IMR-90 (cell line): ENCODE data around the gene UCHL5. TPM values are rescaled to one million over a fixed set of nuclear protein-coding genes. Genes with fewer than 3 reads are reported as not detected.
A peak's percentile ranks its signal among the peaks of the same experiment; 100 is the strongest.

Experiments used
- ATAC-seq: fragments of 200-7000 bp; cut with Tn5 transposase; 2 replicates; pipeline ENCODE4 v1.9.1; 2020; ENCODE audit warnings: low read depth, mild to moderate bottlenecking, moderate library complexity
- BruUV-seq: library from RNA; stranded (reverse); fragments of 400-500 nt; replicated peaks from 2 replicates; lab custom pipeline; 2021; lab: Mats Ljungman, UMichigan
- CTCF ChIA-PET: fragments of 300-600 bp; formaldehyde crosslinking; extraction: SDS; loops from one replicate; lab custom pipeline; 2021; ENCODE audit warnings: antibody characterized with exemption; lab: Yijun Ruan, JAX
- POLR2A ChIA-PET: fragments of 300-600 bp; sonication (Branson Sonifier 250); formaldehyde crosslinking; loops from one replicate; lab custom pipeline; 2022; ENCODE audit warnings: antibody characterized with exemption; ENCODE audit not compliant: unreplicated experiment; lab: Charles Lee
- DNase-seq: peaks from one replicate; pipeline ENCODE4 v3.0.0; 2013
- H2AFZ ChIP-seq: replicated peaks from 2 replicates; pipeline ENCODE3; 2013; ENCODE audit warnings: low read length, mild to moderate bottlenecking; ENCODE audit not compliant: poor library complexity
- H2AK5ac ChIP-seq: 2 replicates; pipeline ENCODE4 v1.6.1; 2013; ENCODE audit warnings: low read depth, low read length, inconsistent platforms
- H2AK9ac ChIP-seq: replicated peaks from 2 replicates; pipeline ENCODE3; 2013; ENCODE audit warnings: mild to moderate bottlenecking, low read depth, low read length, moderate library complexity; ENCODE audit not compliant: poor library complexity
- H2BK120ac ChIP-seq: 2 replicates; pipeline ENCODE4 v1.6.1; 2013; ENCODE audit warnings: low read depth, low read length, inconsistent platforms
- H2BK15ac ChIP-seq: 3 replicates; pipeline ENCODE4 v1.6.1; 2013; ENCODE audit warnings: low read depth, low read length, inconsistent platforms
- H2BK20ac ChIP-seq: 2 replicates; pipeline ENCODE4 v1.6.1; 2013; ENCODE audit warnings: low read depth, mild to moderate bottlenecking, inconsistent platforms, low read length, moderate library complexity
- H2BK5ac ChIP-seq: 2 replicates; pipeline ENCODE4 v1.6.1; 2013; ENCODE audit warnings: mild to moderate bottlenecking, low read depth, low read length, inconsistent platforms; ENCODE audit not compliant: poor library complexity, severe bottlenecking
- H3K14ac ChIP-seq: replicated peaks from 2 replicates; pipeline ENCODE4 v1.6.1; 2013; ENCODE audit warnings: low read depth, low read length, inconsistent platforms
- H3K18ac ChIP-seq: 2 replicates; pipeline ENCODE4 v1.6.1; 2013; ENCODE audit warnings: low read depth, low read length, control low read depth
- H3K23ac ChIP-seq: 2 replicates; pipeline ENCODE4 v1.6.1; 2013; ENCODE audit warnings: low read depth, low read length, inconsistent platforms
- H3K27ac ChIP-seq: 2 replicates; pipeline ENCODE4 v1.5.1; 2013; ENCODE audit warnings: mild to moderate bottlenecking, control low read depth, low read length; ENCODE audit not compliant: insufficient read depth
- H3K27me3 ChIP-seq: 2 replicates; pipeline ENCODE4 v1.6.1; 2013; ENCODE audit warnings: low read length; ENCODE audit not compliant: control insufficient read depth, insufficient read depth
- H3K36me3 ChIP-seq: 2 replicates; pipeline ENCODE4 v1.6.1; 2013; ENCODE audit warnings: low read length, mixed read lengths; ENCODE audit not compliant: control insufficient read depth, insufficient read depth
- H3K4ac ChIP-seq: 2 replicates; pipeline ENCODE4 v1.6.1; 2013; ENCODE audit warnings: low read depth, low read length, inconsistent platforms
- H3K4me1 ChIP-seq: 2 replicates; pipeline ENCODE4 v1.6.1; 2013; ENCODE audit warnings: low read length, mixed read lengths; ENCODE audit not compliant: control insufficient read depth, insufficient read depth
- H3K4me2 ChIP-seq: 2 replicates; pipeline ENCODE4 v1.6.1; 2013; ENCODE audit warnings: low read depth, mild to moderate bottlenecking, control low read depth, low read length, moderate library complexity
- H3K4me3 ChIP-seq: 2 replicates; pipeline ENCODE4 v1.5.1; 2013; ENCODE audit warnings: low read depth, mild to moderate bottlenecking, control low read depth, low read length, moderate library complexity; ENCODE audit not compliant: insufficient read depth
- H3K56ac ChIP-seq: 2 replicates; pipeline ENCODE4 v1.6.1; 2013; ENCODE audit warnings: low read length, inconsistent platforms; ENCODE audit not compliant: insufficient read depth; ENCODE audit errors: extremely low read depth
- H3K79me1 ChIP-seq, 2 experiments: 2 replicates each; pipeline ENCODE4 v1.6.1; 2013; ENCODE audit warnings: low read length in 2 of 2, inconsistent platforms in 1 of 2, low read depth in 1 of 2
- H3K9ac ChIP-seq: 2 replicates; pipeline ENCODE4 v1.6.1; 2013; ENCODE audit warnings: low read depth, low read length, control low read depth
- H3K9me1 ChIP-seq: 2 replicates; pipeline ENCODE4 v1.6.1; 2013; ENCODE audit warnings: low read length, inconsistent platforms; ENCODE audit not compliant: insufficient read depth
- H3K9me3 ChIP-seq: 2 replicates; pipeline ENCODE4 v1.6.1; 2013; ENCODE audit warnings: low read length; ENCODE audit not compliant: control insufficient read depth, insufficient read depth
- H4K20me1 ChIP-seq: 2 replicates; pipeline ENCODE4 v1.6.1; 2013; ENCODE audit warnings: low read length, inconsistent platforms; ENCODE audit not compliant: insufficient read depth
- H4K5ac ChIP-seq: 2 replicates; pipeline ENCODE4 v1.6.1; 2013; ENCODE audit warnings: mild to moderate bottlenecking, low read depth, low read length, control low read depth
- H4K8ac ChIP-seq, 2 experiments: 2 replicates each; pipeline ENCODE4 v1.6.1; 2013; ENCODE audit warnings: low read depth in 2 of 2, low read length in 2 of 2, control low read depth in 1 of 2, inconsistent platforms in 1 of 2
- H4K91ac ChIP-seq: 2 replicates; pipeline ENCODE4 v1.6.1; 2013; ENCODE audit warnings: low read depth, low read length, inconsistent platforms; ENCODE audit not compliant: insufficient read depth
- BHLHE40 ChIP-seq: fragments of 150-350 bp; IDR thresholded peaks from 2 replicates; pipeline ENCODE4 v1.6.1; 2016; ENCODE audit warnings: mild to moderate bottlenecking, low read depth, low read length
- CEBPB ChIP-seq: IDR thresholded peaks from 2 replicates; pipeline ENCODE4 v1.6.1; 2012; ENCODE audit warnings: low read depth, low read length, improper control_type of control experiment
- CHD1 ChIP-seq: IDR thresholded peaks from 2 replicates; pipeline ENCODE4 v1.6.1; 2012; ENCODE audit warnings: low read depth, low read length, improper control_type of control experiment
- CTCF ChIP-seq: conservative IDR thresholded peaks from 2 replicates; pipeline ENCODE4 v1.5.1; 2012; ENCODE audit warnings: mild to moderate bottlenecking, low read depth, low read length, improper control_type of control experiment
- FOS ChIP-seq: fragments of 150-350 bp; IDR thresholded peaks from 2 replicates; pipeline ENCODE4 v1.6.1; 2016; ENCODE audit warnings: low read depth, low read length
- MAFK ChIP-seq: IDR thresholded peaks from 2 replicates; pipeline ENCODE4 v1.6.1; 2012; ENCODE audit warnings: low read depth, low read length, improper control_type of control experiment
- MAZ ChIP-seq: IDR thresholded peaks from 2 replicates; pipeline ENCODE4 v1.6.1; 2012; ENCODE audit warnings: low read depth, mild to moderate bottlenecking, low read length, improper control_type of control experiment, moderate library complexity, borderline replicate concordance
- MXI1 ChIP-seq: IDR thresholded peaks from 2 replicates; pipeline ENCODE4 v1.6.1; 2012; ENCODE audit warnings: low read depth, mild to moderate bottlenecking, low read length, moderate library complexity, borderline replicate concordance
- NFE2L2 ChIP-seq: fragments of 150-350 bp; IDR thresholded peaks from 2 replicates; pipeline ENCODE4 v1.6.1; 2016; ENCODE audit warnings: low read depth, mild to moderate bottlenecking, low read length
- POLR2A ChIP-seq: IDR thresholded peaks from 2 replicates; pipeline ENCODE4 v1.6.1; 2012; ENCODE audit warnings: mild to moderate bottlenecking, low read depth, low read length
- RAD21 ChIP-seq: IDR thresholded peaks from 2 replicates; pipeline ENCODE4 v1.6.1; 2012; ENCODE audit warnings: low read length, improper control_type of control experiment
- SMC3 ChIP-seq: fragments of 150-350 bp; IDR thresholded peaks from 2 replicates; pipeline ENCODE4 v1.6.1; 2016; ENCODE audit warnings: low read depth, mild to moderate bottlenecking, antibody characterized with exemption, low read length, moderate library complexity
- WGBS, 2 experiments: methylation state at CpG; one replicate each; pipeline versions ENCODE4 v1.1.5 to v1.1.7; 2013; ENCODE audit warnings: missing lambda C conversion rate in 2 of 2; ENCODE audit not compliant: insufficient read length in 1 of 2; ENCODE audit errors: extremely low coverage in 2 of 2; 5-methylcytosine and 5-hydroxymethylcytosine counted together
- dilution Hi-C: fragments of 300-500 bp; cut with HindIII; formaldehyde crosslinking; loops from one replicate; pipeline ENCODE4 v1.14.3; 2018; ENCODE audit warnings: low sequenced_read_pairs; ENCODE audit not compliant: unreplicated experiment
- in situ Hi-C: fragments of 300-500 bp; cut with MboI; formaldehyde crosslinking; loops from 3 replicates; pipeline ENCODE4 v1.14.3; 2019; ENCODE audit warnings: low sequenced_read_pairs, inconsistent platforms, mixed read lengths
- intact Hi-C: fragments of 100-400 bp; cut with micrococcal nuclease; formaldehyde crosslinking; loops from 2 replicates; pipeline ENCODE4 v1.10.0; 2022
- polyA plus RNA-seq, 3 experiments: library from polyadenylated mRNA; depleted of rRNA; stranded (reverse); fragments of >200 nt; gene quantifications; 2 replicates each; pipeline ENCODE4 v1.2.3, GENCODE V29; 2012; ENCODE audit warnings: low replicate concordance in 1 of 3
- total RNA-seq: library from RNA; depleted of rRNA; stranded (reverse); fragments of >200 nt; gene quantifications from 2 replicates; pipeline ENCODE4 v1.2.3, GENCODE V29; 2012
- TF ChIP-seq, protein P1 (sequence below): fragments of 150-350 bp; IDR thresholded peaks from 2 replicates; pipeline ENCODE4 v1.6.1; 2016; ENCODE audit warnings: low read depth, mild to moderate bottlenecking, low read length, moderate library complexity, borderline replicate concordance
- TF ChIP-seq, protein P2 (sequence below): fragments of 150-350 bp; IDR thresholded peaks from 2 replicates; pipeline ENCODE4 v1.6.1; 2017; ENCODE audit warnings: mild to moderate bottlenecking, antibody characterized with exemption, low read length, low read depth

The UCHL5 gene
- total and polyA plus RNA-seq, 2 of the 4 experiments (the other 2 are of a cell fraction) = 12.9 to 18.4 TPM

GRCh38 chr1:193103759-193104501, 44.8 kb upstream of the UCHL5 start:
- Histone ChIP-seq H3K4me1 (no peaks in the 10 kb centered on the region), H3K9ac (peak overlapping the region; percentile 71), H2AFZ (peak overlapping the region; percentile 94), H3K4me3 (peak overlapping the region; percentile 90), H3K18ac (no peak overlapping the region), H4K5ac (no peak overlapping the region), H3K27ac (peak overlapping the region; percentile 74), H2BK15ac (0 out of 3 replicates have a peak overlapping the region, but pooled peaks have one; percentile 7), H2AK9ac (peak overlapping the region; percentile 89), H2BK5ac (peak overlapping the region; percentile 81), H3K36me3 (peaks cover 7% of the 10 kb centered on the region), H3K9me3 (no peaks in the 10 kb centered on the region), H3K23ac (peak overlapping the region; percentile 96), H3K14ac (peak overlapping the region; percentile 93), H3K27me3 (no peaks in the 10 kb centered on the region), H3K79me1 (peaks cover 15 to 35% of the 10 kb centered on the region in 2 experiments), H3K9me1 (peaks cover 2% of the 10 kb centered on the region; the same call in 1 of the 2 replicates), H4K8ac (peak overlapping the region; percentile 6 to 56; a peak in 2 of 4 replicates), H3K4ac (peak overlapping the region; percentile 76), H4K91ac (0 out of 2 replicates have a peak overlapping the region, but pooled peaks have one; percentile 12), H2BK120ac (no peak overlapping the region), H3K4me2 (peak overlapping the region; percentile 93), H3K56ac (peak overlapping the region; percentile 75), H2AK5ac (no peak overlapping the region; the same call in 1 of the 2 replicates), H2BK20ac (no peak overlapping the region), H4K20me1 (peaks cover 8% of the 10 kb centered on the region; the same call in 1 of the 2 replicates)
- intact Hi-C loops (loop anchor here (2.0 kb wide), 1 partner anchor 45 kb away; the partner anchor contains the start of genes RO60 and UCHL5), dilution Hi-C loops (no loop called here), in situ Hi-C loops (no loop called here)
- no peak for TF ChIP-seq BHLHE40
- no peak for TF ChIP-seq CHD1
- TF ChIP-seq CTCF = no peak
- no peak for TF ChIP-seq MAZ
- no peak for TF ChIP-seq MAFK
- TF ChIP-seq, protein P1, sequence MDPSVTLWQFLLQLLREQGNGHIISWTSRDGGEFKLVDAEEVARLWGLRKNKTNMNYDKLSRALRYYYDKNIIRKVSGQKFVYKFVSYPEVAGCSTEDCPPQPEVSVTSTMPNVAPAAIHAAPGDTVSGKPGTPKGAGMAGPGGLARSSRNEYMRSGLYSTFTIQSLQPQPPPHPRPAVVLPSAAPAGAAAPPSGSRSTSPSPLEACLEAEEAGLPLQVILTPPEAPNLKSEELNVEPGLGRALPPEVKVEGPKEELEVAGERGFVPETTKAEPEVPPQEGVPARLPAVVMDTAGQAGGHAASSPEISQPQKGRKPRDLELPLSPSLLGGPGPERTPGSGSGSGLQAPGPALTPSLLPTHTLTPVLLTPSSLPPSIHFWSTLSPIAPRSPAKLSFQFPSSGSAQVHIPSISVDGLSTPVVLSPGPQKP = no peak
- no peak for TF ChIP-seq POLR2A
- no peak for TF ChIP-seq RAD21
- no peak for TF ChIP-seq FOS
- TF ChIP-seq, protein P2, sequence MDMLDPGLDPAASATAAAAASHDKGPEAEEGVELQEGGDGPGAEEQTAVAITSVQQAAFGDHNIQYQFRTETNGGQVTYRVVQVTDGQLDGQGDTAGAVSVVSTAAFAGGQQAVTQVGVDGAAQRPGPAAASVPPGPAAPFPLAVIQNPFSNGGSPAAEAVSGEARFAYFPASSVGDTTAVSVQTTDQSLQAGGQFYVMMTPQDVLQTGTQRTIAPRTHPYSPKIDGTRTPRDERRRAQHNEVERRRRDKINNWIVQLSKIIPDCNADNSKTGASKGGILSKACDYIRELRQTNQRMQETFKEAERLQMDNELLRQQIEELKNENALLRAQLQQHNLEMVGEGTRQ = no peak
- no peak for TF ChIP-seq CEBPB
- no peak for TF ChIP-seq NFE2L2
- TF ChIP-seq SMC3 = no peak
- TF ChIP-seq MXI1 = no peak
- DNase-seq = no peak
- ChIA-PET CTCF (interaction anchor here (0.6 kb wide), 3 partner anchors 62 to 1202 kb away, joined by 3 to 4 read pairs (median 3); no protein-coding TSS in a partner anchor), POLR2A (interaction anchor here (1.4 kb wide), 1 partner anchor 18 kb away, joined by 5 read pairs; the partner anchor contains the start of gene CDC73)
- 40% methylated on average over 1 of the region's 9 CpGs; no CpG with 5 or more reads in 1 of the 2 experiments for WGBS, 2 experiments
- no peak for ATAC-seq
- BruUV-seq = TSS peak; percentile 42
